CD4-positive, alpha-beta T cell (primary cell): Measurements from ENCODE around the gene ARCN1. TPM values are rescaled to one million over a fixed set of nuclear protein-coding genes. Genes with fewer than 3 reads are reported as not detected.
"Not testable (repeated sequence)": the region's sequence is repeated elsewhere in the genome, so short reads cannot be mapped to it uniquely, and the experiment has no call there.

Source experiments
- ATAC-seq: fragments of 200-7000 bp; cut with Tn5 transposase; one replicate; pipeline ENCODE4 v1.10.0; 2022; ENCODE audit warnings: mild to moderate bottlenecking; ENCODE audit not compliant: poor library complexity
- CTCF ChIA-PET: fragments of 350-600 bp; sonication (Branson Sonifier 250); formaldehyde crosslinking; loops from one replicate; lab custom pipeline; 2021; ENCODE audit warnings: antibody characterized with exemption, inconsistent platforms; lab: Charles Lee
- POLR2A ChIA-PET: fragments of 350-600 bp; sonication (Branson Sonifier 250); formaldehyde crosslinking; loops from one replicate; lab custom pipeline; 2021; ENCODE audit warnings: antibody characterized with exemption, inconsistent platforms; lab: Charles Lee
- DNase-seq, 14 experiments: peaks; one replicate each; pipeline ENCODE4 v3.0.0-alpha.2; 2013 to 2020; ENCODE audit warnings: mixed read lengths in 2 of 14
- H3K27ac ChIP-seq, 2 donors: one replicate each; pipeline versions ENCODE4 v1.5.1 to v1.7.0; 2013; ENCODE audit warnings: low read length in 2 of 2, low read depth in 1 of 2, mild to moderate bottlenecking in 1 of 2
- H3K27me3 ChIP-seq, 2 experiments: 1 replicate in 1 of 2; 2 replicates in 1 of 2; pipeline versions ENCODE4 v1.6.1 to v1.7.0; 2013; ENCODE audit warnings: low read length in 2 of 2, control low read depth in 1 of 2, mild to moderate bottlenecking in 1 of 2, moderate library complexity in 1 of 2; ENCODE audit not compliant: insufficient read depth in 2 of 2, control insufficient read depth in 1 of 2
- H3K36me3 ChIP-seq: one replicate; pipeline ENCODE4 v1.6.1; 2013; ENCODE audit warnings: low read length, control low read depth; ENCODE audit not compliant: insufficient read depth
- H3K4me1 ChIP-seq: one replicate; pipeline ENCODE4 v1.6.1; 2013; ENCODE audit warnings: low read length, control low read depth; ENCODE audit not compliant: insufficient read depth
- H3K4me3 ChIP-seq: one replicate; pipeline ENCODE4 v1.5.1; 2013; ENCODE audit warnings: mild to moderate bottlenecking, low read length, moderate library complexity
- H3K9me3 ChIP-seq, 2 experiments: 1 replicate in 1 of 2; 2 replicates in 1 of 2; pipeline versions ENCODE4 v1.6.1 to v1.7.0; 2013; ENCODE audit warnings: low read length in 2 of 2, mild to moderate bottlenecking in 2 of 2, control low read depth in 1 of 2, moderate library complexity in 1 of 2; ENCODE audit not compliant: control insufficient read depth in 1 of 2, insufficient read depth in 1 of 2
- H3K27ac Mint-ChIP-seq: one replicate; pipeline ENCODE4 v1.8.0; 2020; ENCODE audit warnings: mixed read lengths
- H3K27me3 Mint-ChIP-seq: one replicate; pipeline ENCODE4 v1.8.0; 2021; ENCODE audit warnings: mixed read lengths
- H3K36me3 Mint-ChIP-seq: one replicate; pipeline ENCODE4 v1.8.0; 2021; ENCODE audit warnings: low read depth, mixed read lengths
- H3K4me1 Mint-ChIP-seq: one replicate; pipeline ENCODE4 v1.8.0; 2021; ENCODE audit warnings: low read depth, mixed read lengths
- H3K4me3 Mint-ChIP-seq: one replicate; pipeline ENCODE4 v1.8.0; 2020; ENCODE audit warnings: mild to moderate bottlenecking, mixed read lengths
- H3K9me3 Mint-ChIP-seq: one replicate; pipeline ENCODE4 v1.8.0; 2020; ENCODE audit warnings: mixed read lengths
- CTCF ChIP-seq: fragments of 200-600 bp; IDR thresholded peaks from one replicate; pipeline ENCODE4 v1.8.0; 2022; ENCODE audit warnings: antibody characterized with exemption, mild to moderate bottlenecking
- intact Hi-C, 2 experiments: fragments of 100-400 bp; cut with DNase I in 1 of 2; cut with micrococcal nuclease in 1 of 2; formaldehyde crosslinking; loops; one replicate each; pipeline versions ENCODE4 v1.15.1 to v1.9.0; 2023 to 2025; cut with DNase I, micrococcal nuclease
- total RNA-seq, 174 experiments: library from RNA in 2 of 174; stranded (reverse) in 2 of 174; gene quantifications; one replicate each; pipeline ENCODE4 v1.2.3 and lab custom pipeline; 2021 to 2026

ARCN1 gene
- total RNA-seq, 2 experiments from 2014 or later, result 73.7 to 78.6 TPM

GRCh38 chr11:118569670-118570069 is 2.5 kb upstream of the ARCN1 start:
- Histone ChIP-seq H3K4me3 (no peak overlapping the region), H3K36me3 (peaks cover 2% of the 10 kb centered on the region), H3K9me3 (no peaks in the 10 kb centered on the region), H3K27me3 (no peaks in the 10 kb centered on the region), H3K4me1 (peaks cover 19% of the 10 kb centered on the region), H3K27ac (no peak overlapping the region)
- Mint-ChIP-seq H3K9me3 (no peaks in the 10 kb centered on the region), H3K27ac (peak overlapping the region; percentile 68), H3K4me3 (peak overlapping the region; percentile 38), H3K27me3 (no peaks in the 10 kb centered on the region), H3K36me3 (peaks cover 22% of the 10 kb centered on the region), H3K4me1 (peaks cover 40% of the 10 kb centered on the region)
- ATAC-seq (no peak), DNase-seq (no peak)
- ChIA-PET POLR2A (no interaction called here), CTCF (interaction anchor here (1.7 kb wide), 1 partner anchor 31 kb away, joined by 4 read pairs; no protein-coding TSS in a partner anchor)
- no peak for TF ChIP-seq CTCF
- intact Hi-C loops, result loop anchor here (5.0 to 10.0 kb wide), 5 partner anchors 37 to 1335 kb away; partner anchors contain the start of genes C2CD2L (in 1 of the 2), DPAGT1 (in 1 of the 2), PCSK7 (in 1 of the 2) and PHLDB1 (in 1 of the 2)

GRCh38 chr11:118570787-118571186 is 1.4 kb upstream of the ARCN1 start:
- Mint-ChIP-seq H3K4me3 (peak overlapping the region; percentile 99), H3K4me1 (peaks cover 43% of the 10 kb centered on the region), H3K36me3 (peaks cover 33% of the 10 kb centered on the region), H3K27me3 (no peaks in the 10 kb centered on the region), H3K9me3 (no peaks in the 10 kb centered on the region), H3K27ac (peak overlapping the region; percentile 94)
- CTCF ChIA-PET, result no interaction called here
- Histone ChIP-seq H3K36me3 (peaks cover 3% of the 10 kb centered on the region), H3K27me3 (no peaks in the 10 kb centered on the region), H3K27ac (no peak overlapping the region), H3K4me1 (peaks cover 17% of the 10 kb centered on the region), H3K9me3 (no peaks in the 10 kb centered on the region), H3K4me3 (no peak overlapping the region)
- no peak for TF ChIP-seq CTCF
- intact Hi-C loops, result loop anchor here (5.0 to 10.0 kb wide), 3 partner anchors 37 to 1336 kb away; partner anchors contain the start of genes C2CD2L (in 1 of the 2), DPAGT1 (in 1 of the 2), PCSK7 (in 1 of the 2) and PHLDB1 (in 1 of the 2)
- DNase-seq, result no peak
- ATAC-seq, result no peak
- POLR2A ChIA-PET, result no interaction called here

- peak overlapping the region; percentile 94 for H3K27ac Mint-ChIP-seq
- ChIA-PET POLR2A (interaction anchor here (0.7 to 2.2 kb wide), 11 partner anchors 33 to 1428 kb away, joined by 3 to 18 read pairs (median 6); partner anchors contain the start of genes DPAGT1, FXYD6, KMT2A and PAFAH1B2), CTCF (interaction anchor here (1.0 kb wide), 1 partner anchor 23 kb away, joined by 3 read pairs; no protein-coding TSS in a partner anchor)
- not testable (repeated sequence) for ATAC-seq, H3K9me3 Mint-ChIP-seq, H3K27me3 ChIP-seq, H3K27me3 Mint-ChIP-seq, H3K9me3 ChIP-seq, H3K36me3 ChIP-seq
- H3K27ac ChIP-seq, result peak overlapping the region; percentile 97 to 98
- H3K4me1 ChIP-seq, result peaks cover 14% of the 10 kb centered on the region
- peak overlapping the region; percentile 99 for H3K4me3 Mint-ChIP-seq
- peaks cover 47% of the 10 kb centered on the region for H3K4me1 Mint-ChIP-seq
- peaks cover 41% of the 10 kb centered on the region for H3K36me3 Mint-ChIP-seq
- peak in 7 of 14 experiments; percentile 5 to 40 (median 9) for DNase-seq
- intact Hi-C loops, result loop anchor here (1.0 to 10.0 kb wide), 5 partner anchors 36 to 1337 kb away; partner anchors contain the start of genes C2CD2L (in 1 of the 2), DPAGT1 (in 1 of the 2), PCSK7 (in 1 of the 2) and PHLDB1 (in 1 of the 2)
- peak overlapping the region; percentile 88 for H3K4me3 ChIP-seq
Measured at GRCh38 chr11:118571701-118572060, 528 bp upstream of the ARCN1 start.
